Erythroblast (primary cell): ENCODE measurements around the gene SNAP91.

Experiments
- GATA1 ChIP-seq: IDR thresholded peaks from 2 replicates; pipeline ENCODE4 v1.6.1; 2011; ENCODE audit warnings: low read depth, mild to moderate bottlenecking, control low read depth, low read length, moderate library complexity
- POLR2A ChIP-seq: IDR thresholded peaks from 2 replicates; pipeline ENCODE4 v1.6.1; 2011; ENCODE audit warnings: mild to moderate bottlenecking, low read length

GRCh38 chr6:83709748-83710050 lies 798 bp upstream of the SNAP91 start:
- TF ChIP-seq POLR2A = no peak
- no peak for TF ChIP-seq GATA1
